Stomach (tissue), 9 donors: ENCODE data around the gene RNPS1. TPM values are rescaled to one million over a fixed set of nuclear protein-coding genes. Genes with fewer than 3 reads are reported as not detected.
A peak's percentile ranks its signal among the peaks of the same experiment; 100 is the strongest.

ENCODE experiments used
- DNase-seq, 2 donors: peaks; one replicate each; pipeline versions ENCODE4 v3.0.0 to v3.0.0-alpha.2; 2013 to 2019
- H3K27ac ChIP-seq, 5 donors: fragments of 200-600 bp in 4 of 5; sonication (generic) in 4 of 5; one replicate each; pipeline ENCODE4 v1.5.1; 2013 to 2019; ENCODE audit warnings: mild to moderate bottlenecking in 1 of 5, moderate library complexity in 1 of 5
- H3K27me3 ChIP-seq, 3 donors: fragments of 200-600 bp; sonication (generic); one replicate each; pipeline ENCODE4 v1.5.1; 2017 to 2019; ENCODE audit warnings: mixed run types in 1 of 3
- H3K36me3 ChIP-seq, 4 donors: fragments of 200-600 bp; sonication (generic); 1 replicate in 3 of 4; 2 replicates in 1 of 4; pipeline ENCODE4 v1.5.1; 2016 to 2019
- H3K4me1 ChIP-seq, 4 donors: fragments of 200-600 bp; sonication (generic); one replicate each; pipeline ENCODE4 v1.5.1; 2016 to 2019
- H3K4me3 ChIP-seq, 4 donors: fragments of 200-600 bp; sonication (generic) in 3 of 4; one replicate each; pipeline ENCODE4 v1.5.1; 2016 to 2019; ENCODE audit warnings: mild to moderate bottlenecking in 1 of 4
- H3K9me3 ChIP-seq, 4 donors: fragments of 200-600 bp; sonication (generic); one replicate each; pipeline ENCODE4 v1.5.1; 2016 to 2019
- CTCF ChIP-seq, 7 experiments: fragments of 450-650 bp in 4 of 7; fragments of 200-600 bp in 3 of 7; sonication (generic) in 3 of 7; IDR thresholded peaks; one replicate each; pipeline ENCODE4 v1.5.1; 2016 to 2019; ENCODE audit warnings: antibody characterized with exemption in 7 of 7, control low read depth in 2 of 7, mild to moderate bottlenecking in 1 of 7
- EP300 ChIP-seq: sonication (generic); formaldehyde crosslinking; IDR thresholded peaks from one replicate; pipeline ENCODE4 v1.6.1; 2017; ENCODE audit warnings: antibody characterized with exemption
- POLR2A ChIP-seq, 4 donors: fragments of 450-650 bp; IDR thresholded peaks; one replicate each; pipeline ENCODE4 v1.6.1; 2016; ENCODE audit warnings: antibody characterized with exemption in 4 of 4, control low read depth in 2 of 4, mild to moderate bottlenecking in 1 of 4, moderate library complexity in 1 of 4
- POLR2AphosphoS5 ChIP-seq, 3 donors: sonication (generic); formaldehyde crosslinking; IDR thresholded peaks; one replicate each; pipeline ENCODE4 v1.6.1; 2016; ENCODE audit warnings: antibody characterized with exemption in 3 of 3
- WGBS, 5 donors: extraction: QIAGEN DNeasy Blood & Tissue Kit in 3 of 5; methylation state at CpG; one replicate each; pipeline versions ENCODE4 v1.1.5 to v1.1.7; 2013 to 2018; 5-methylcytosine and 5-hydroxymethylcytosine counted together
- intact Hi-C: fragments of 100-400 bp; cut with DNase I; formaldehyde crosslinking; loops from one replicate; pipeline ENCODE4 v1.15.1; 2023; ENCODE audit warnings: low total_unique reads
- polyA plus RNA-seq, 3 donors: library from polyadenylated mRNA; stranded (reverse); fragments of 200-250 nt; gene quantifications; one replicate each; pipeline ENCODE4 v1.2.3, GENCODE V29; 2013
- total RNA-seq, 5 donors: library from RNA; depleted of rRNA; stranded (reverse); fragments of >200 nt; gene quantifications; one replicate each; pipeline versions ENCODE4 v1.1.0 to v1.2.3, GENCODE V29; 2014 to 2016
- donor health status: healthy with polysubstance abuse.
- donor health status: Bipolar disorder and iron deficiency.
- donor health status: healthy.

Gene RNPS1
- total and polyA plus RNA-seq, 8 donors: 72.7 to 162 (median 115) TPM

DNA sequence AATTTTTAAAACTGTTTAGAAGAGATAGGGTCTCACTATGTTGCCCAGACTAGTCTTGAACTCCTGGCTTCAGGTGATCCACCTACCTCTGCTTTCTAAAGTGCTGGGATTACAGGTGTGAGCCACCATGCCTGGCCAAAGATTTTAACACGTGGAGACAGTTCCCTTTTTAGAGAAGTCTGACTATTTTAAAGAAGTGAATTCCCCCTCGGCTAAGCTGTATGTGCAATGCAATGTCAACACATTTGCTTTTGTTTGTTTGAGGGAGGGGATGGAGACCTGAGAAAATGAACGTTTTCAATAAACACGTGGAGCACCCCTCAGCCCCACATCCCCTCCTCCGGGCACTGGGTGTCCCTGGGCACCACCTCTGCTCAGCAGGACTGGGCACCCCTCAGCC, 14.3 kb upstream of the RNPS1 start:
- TF ChIP-seq EP300 (no peak), POLR2A (IDR thresholded peaks at IDR 0.05) (no peak), CTCF (IDR thresholded peaks at IDR 0.05) (no peak), POLR2AphosphoS5 (IDR thresholded peaks at IDR 0.05) (no peak)
- no peaks in the 10 kb centered on the region for H3K9me3 ChIP-seq
- no peaks in the 10 kb centered on the region for H3K4me1 ChIP-seq
- no peak for DNase-seq
- no peak overlapping the region for H3K27ac ChIP-seq
- intact Hi-C loops: no loop called here
- peaks cover 0 to 77% (median 48%) of the 10 kb centered on the region in 4 donors for H3K36me3 ChIP-seq
- H3K4me3 ChIP-seq: no peak overlapping the region
- H3K27me3 ChIP-seq: no peaks in the 10 kb centered on the region
- WGBS, 5 donors: 41 to 64% (median 58%) methylated on average over 5 of the region's 5 CpGs

DNA sequence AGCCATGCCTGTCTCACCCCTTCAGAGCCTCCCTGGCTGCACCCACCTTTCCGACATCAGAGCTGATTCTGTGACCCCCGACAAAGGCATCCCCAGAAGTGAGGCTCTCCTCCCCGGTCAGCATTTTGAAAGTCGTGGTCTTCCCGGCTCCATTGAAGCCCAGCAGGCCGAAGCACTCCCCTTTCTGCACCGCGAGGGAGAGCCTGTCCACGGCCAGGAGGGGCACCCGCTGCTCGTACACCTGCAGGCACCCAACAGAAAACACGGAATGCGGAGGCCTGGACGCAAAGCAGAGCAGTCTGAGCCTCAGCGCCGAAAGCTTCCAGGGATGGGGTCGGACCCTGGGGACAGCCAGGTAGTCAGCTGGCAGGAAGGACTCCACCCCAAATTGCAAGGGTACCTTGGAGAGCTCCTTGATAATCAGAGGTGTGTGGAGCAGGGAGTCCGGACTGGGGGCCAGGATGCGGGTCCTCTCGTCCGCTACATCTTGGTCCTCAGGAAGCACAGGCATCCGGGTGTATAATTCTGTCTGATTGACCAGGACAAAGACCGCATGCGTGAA, 13.1 kb upstream of the RNPS1 start:
- WGBS, 5 donors: 77 to 85% (median 80%) methylated on average over 18 to 24 of the region's 24 CpGs
- peak in 1 of 2 donors; percentile 2 for DNase-seq
- intact Hi-C loops: no loop called here
- Histone ChIP-seq H3K36me3 (peaks cover 0 to 66% (median 45%) of the 10 kb centered on the region in 4 donors), H3K9me3 (no peaks in the 10 kb centered on the region), H3K4me3 (no peak overlapping the region), H3K27me3 (no peaks in the 10 kb centered on the region), H3K27ac (no peak overlapping the region), H3K4me1 (no peaks in the 10 kb centered on the region)
- TF ChIP-seq POLR2AphosphoS5 (IDR thresholded peaks at IDR 0.05) (no peak), EP300 (no peak), POLR2A (IDR thresholded peaks at IDR 0.05) (no peak), CTCF (IDR thresholded peaks at IDR 0.05) (no peak)

GRCh38 chr16:2280461-2280860, 12.5 kb upstream of the RNPS1 start:
- intact Hi-C loops: no loop called here
- 87 to 95% (median 92%) methylated on average over 4 to 8 of the region's 8 CpGs for WGBS, 5 donors
- no peaks in the 10 kb centered on the region for H3K9me3 ChIP-seq
- H3K27me3 ChIP-seq: no peaks in the 10 kb centered on the region
- no peak for DNase-seq
- peaks cover 0 to 60% (median 43%) of the 10 kb centered on the region in 4 donors for H3K36me3 ChIP-seq
- no peaks in the 10 kb centered on the region for H3K4me1 ChIP-seq
- no peak overlapping the region for H3K27ac ChIP-seq
- no peak for TF ChIP-seq POLR2A (IDR thresholded peaks at IDR 0.05)
- H3K4me3 ChIP-seq: no peak overlapping the region

DNA sequence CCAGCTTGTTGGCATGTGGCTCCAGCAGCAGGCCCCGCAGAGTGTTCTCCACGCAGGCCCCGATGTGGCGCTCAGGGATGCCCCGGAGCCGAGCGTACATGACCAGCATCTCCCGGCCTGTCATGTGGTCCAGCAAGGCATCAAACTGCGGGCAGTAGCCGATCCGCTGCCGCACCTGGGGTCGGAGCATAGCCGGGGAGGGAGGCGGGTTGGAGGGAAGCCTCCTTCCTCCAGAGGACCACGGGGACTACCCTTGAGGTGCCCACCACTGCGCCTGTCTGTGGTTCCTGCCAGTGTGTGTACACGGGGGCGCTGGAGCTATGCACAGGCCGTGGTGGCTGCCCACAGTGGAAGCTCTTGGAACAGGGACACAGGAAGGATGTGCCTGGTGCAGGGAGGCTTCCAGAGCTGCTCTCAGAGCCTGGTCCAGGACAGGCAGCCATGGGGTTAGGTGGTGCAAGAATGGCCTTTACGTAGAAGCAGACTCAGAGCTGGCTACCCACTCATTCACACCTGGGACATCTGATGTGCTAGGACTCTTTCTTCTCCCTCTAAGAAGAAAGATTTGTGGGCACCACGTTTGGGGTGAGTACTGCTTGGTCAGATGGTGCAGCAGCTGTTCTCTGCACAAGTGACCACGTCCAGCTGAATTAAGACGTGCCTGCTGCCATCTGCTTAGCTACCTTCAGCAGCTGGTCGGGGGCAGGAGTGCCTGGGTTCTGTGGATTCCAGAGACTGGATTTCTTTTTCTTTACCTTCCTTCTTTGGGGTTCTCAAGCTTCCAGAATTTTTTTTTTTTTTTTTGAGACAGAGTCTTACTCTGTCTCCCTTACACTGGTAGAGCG, 11.3 kb upstream of the RNPS1 start:
- Histone ChIP-seq H3K4me1 (no peaks in the 10 kb centered on the region), H3K4me3 (no peak overlapping the region), H3K27ac (no peak overlapping the region), H3K27me3 (no peaks in the 10 kb centered on the region), H3K36me3 (peaks cover 0 to 48% (median 30%) of the 10 kb centered on the region in 4 donors), H3K9me3 (no peaks in the 10 kb centered on the region)
- WGBS, 5 donors: 84 to 90% (median 88%) methylated on average over 17 to 26 of the region's 26 CpGs
- no peak for DNase-seq
- intact Hi-C loops: no loop called here
- TF ChIP-seq POLR2AphosphoS5 (IDR thresholded peaks at IDR 0.05) (no peak), POLR2A (IDR thresholded peaks at IDR 0.05) (no peak), CTCF (IDR thresholded peaks at IDR 0.05) (no peak), EP300 (no peak)

DNA sequence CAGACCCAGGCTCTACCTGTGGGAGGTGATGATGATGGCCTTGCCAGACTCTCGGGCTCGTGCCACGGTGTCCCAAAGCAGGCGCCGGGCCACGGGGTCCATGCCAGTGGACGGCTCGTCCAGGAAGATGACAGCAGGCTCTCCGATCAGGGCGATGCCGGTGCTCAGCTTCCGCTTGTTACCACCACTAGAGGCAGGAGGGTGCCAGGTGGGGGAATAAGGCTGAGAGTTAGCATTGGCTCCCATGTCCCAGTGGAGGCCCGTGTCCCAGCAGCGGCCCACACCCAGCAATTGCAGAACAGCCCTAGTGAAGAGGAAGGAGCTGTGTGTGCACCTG, 10.3 kb upstream of the RNPS1 start:
- 50 to 82% (median 76%) methylated on average over 1 to 14 of the region's 14 CpGs for WGBS, 5 donors
- no peaks in the 10 kb centered on the region for H3K4me1 ChIP-seq
- no peak overlapping the region for H3K27ac ChIP-seq
- TF ChIP-seq CTCF (IDR thresholded peaks at IDR 0.05) (no peak), EP300 (no peak), POLR2AphosphoS5 (IDR thresholded peaks at IDR 0.05) (no peak), POLR2A (IDR thresholded peaks at IDR 0.05) (no peak)
- DNase-seq: no peak
- intact Hi-C loops: no loop called here
- H3K27me3 ChIP-seq: no peaks in the 10 kb centered on the region
- H3K36me3 ChIP-seq: peaks cover 0 to 38% (median 23%) of the 10 kb centered on the region in 4 donors
- no peaks in the 10 kb centered on the region for H3K9me3 ChIP-seq
- no peak overlapping the region for H3K4me3 ChIP-seq
